Caco-2 (cell line): ENCODE data around the gene EVC2. TPM values are rescaled to one million over a fixed set of nuclear protein-coding genes. Genes with fewer than 3 reads are reported as not detected.

Experiments used
- BruUV-seq: library from RNA; stranded (reverse); fragments of 400-500 nt; replicated peaks from 2 replicates; lab custom pipeline; 2021; lab: Mats Ljungman, UMichigan
- CTCF ChIA-PET: fragments of 300-600 bp; sonication (Branson Sonifier 250); formaldehyde crosslinking; loops from one replicate; lab custom pipeline; 2022; ENCODE audit warnings: antibody characterized with exemption; lab: Charles Lee
- POLR2A ChIA-PET: fragments of 300-600 bp; sonication (Branson Sonifier 250); formaldehyde crosslinking; loops from one replicate; lab custom pipeline; 2022; ENCODE audit warnings: antibody characterized with exemption; lab: Charles Lee
- DNase-seq, 2 experiments: peaks; one replicate each; pipeline versions ENCODE4 v3.0.0 to v3.0.0-alpha.2; 2020 to 2022
- H3K27me3 ChIP-seq: replicated peaks from 2 replicates; pipeline ENCODE4 v1.6.0; 2011; ENCODE audit warnings: low read length; ENCODE audit not compliant: control insufficient read depth, insufficient read depth
- H3K36me3 ChIP-seq: 2 replicates; pipeline ENCODE4 v1.5.1; 2011; ENCODE audit warnings: low read length; ENCODE audit not compliant: control insufficient read depth, insufficient read depth
- H3K4me1 ChIP-seq: fragments of 250-450 bp; sonication (Bioruptor Pico); 2 replicates; pipeline ENCODE4 v1.5.1; 2020; ENCODE audit warnings: mild to moderate bottlenecking
- H3K4me3 ChIP-seq: 2 replicates; pipeline ENCODE4 v1.5.1; 2011; ENCODE audit warnings: low read depth, mild to moderate bottlenecking, control low read depth, low read length
- H3K9me3 ChIP-seq: fragments of 250-450 bp; sonication (Bioruptor Pico); 2 replicates; pipeline ENCODE4 v1.5.1; 2020; ENCODE audit warnings: mild to moderate bottlenecking, moderate library complexity
- H3K27ac Mint-ChIP-seq: one replicate; pipeline ENCODE4 v1.8.0; 2022; ENCODE audit warnings: mixed read lengths; ENCODE audit not compliant: unreplicated experiment
- H3K27me3 Mint-ChIP-seq: one replicate; pipeline ENCODE4 v1.8.0; 2022; ENCODE audit warnings: mixed read lengths; ENCODE audit not compliant: insufficient read depth, unreplicated experiment
- H3K36me3 Mint-ChIP-seq: one replicate; pipeline ENCODE4 v1.8.0; 2022; ENCODE audit warnings: mild to moderate bottlenecking, mixed read lengths; ENCODE audit not compliant: insufficient read depth, unreplicated experiment
- H3K4me1 Mint-ChIP-seq: one replicate; pipeline ENCODE4 v1.8.0; 2022; ENCODE audit warnings: low read depth, mixed read lengths; ENCODE audit not compliant: unreplicated experiment
- H3K4me3 Mint-ChIP-seq: one replicate; pipeline ENCODE4 v1.8.0; 2022; ENCODE audit warnings: mild to moderate bottlenecking, moderate library complexity, mixed read lengths; ENCODE audit not compliant: unreplicated experiment
- H3K9me3 Mint-ChIP-seq: one replicate; pipeline ENCODE4 v1.8.0; 2022; ENCODE audit warnings: mixed read lengths; ENCODE audit not compliant: unreplicated experiment
- intact Hi-C: fragments of 100-400 bp; cut with micrococcal nuclease; formaldehyde crosslinking; loops from one replicate; pipeline ENCODE4 v1.10.0; 2022; ENCODE audit not compliant: unreplicated experiment
- total RNA-seq: library from RNA; stranded (reverse); gene quantifications from 2 replicates; pipeline ENCODE4 v1.2.3, GENCODE V29; 2022
- TF ChIP-seq, protein P1 (sequence below), 2 experiments: fragments of 200-600 bp in 1 of 2; IDR thresholded peaks; 1 replicate in 1 of 2; 2 replicates in 1 of 2; pipeline versions ENCODE4 v1.5.1 to v1.8.0; 2011 to 2022; ENCODE audit warnings: antibody characterized with exemption in 1 of 2, control low read depth in 1 of 2, inconsistent platforms in 1 of 2, low read depth in 1 of 2, low read length in 1 of 2, mild to moderate bottlenecking in 1 of 2, moderate library complexity in 1 of 2; ENCODE audit not compliant: insufficient read depth in 1 of 2, severe bottlenecking in 1 of 2, unreplicated experiment in 1 of 2

EVC2 gene
- total RNA-seq, 1 experiment from 2014 or later = not detected

DNA sequence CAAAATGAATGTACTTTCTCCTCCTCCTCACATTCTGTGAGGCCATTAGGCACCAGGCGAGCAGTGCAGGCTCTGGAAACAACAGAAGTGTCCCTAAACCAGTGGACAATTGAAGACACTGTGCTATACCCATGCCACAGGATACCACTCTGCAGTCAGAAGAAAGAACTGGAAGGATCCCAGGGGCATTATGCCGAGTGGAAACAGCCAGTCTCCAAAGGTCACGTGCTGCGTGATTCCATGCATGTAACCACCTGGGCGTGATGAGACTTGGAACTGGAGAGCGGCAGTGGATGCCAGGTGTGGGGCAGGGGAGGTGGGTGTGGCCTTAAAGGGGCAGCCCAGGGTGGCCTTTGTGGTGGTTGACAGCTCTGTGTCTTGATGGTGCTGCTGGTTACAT is 139.4 kb downstream of the EVC2 start:
- peaks cover 6% of the 10 kb centered on the region for H3K27me3 Mint-ChIP-seq
- TF ChIP-seq, protein P1, sequence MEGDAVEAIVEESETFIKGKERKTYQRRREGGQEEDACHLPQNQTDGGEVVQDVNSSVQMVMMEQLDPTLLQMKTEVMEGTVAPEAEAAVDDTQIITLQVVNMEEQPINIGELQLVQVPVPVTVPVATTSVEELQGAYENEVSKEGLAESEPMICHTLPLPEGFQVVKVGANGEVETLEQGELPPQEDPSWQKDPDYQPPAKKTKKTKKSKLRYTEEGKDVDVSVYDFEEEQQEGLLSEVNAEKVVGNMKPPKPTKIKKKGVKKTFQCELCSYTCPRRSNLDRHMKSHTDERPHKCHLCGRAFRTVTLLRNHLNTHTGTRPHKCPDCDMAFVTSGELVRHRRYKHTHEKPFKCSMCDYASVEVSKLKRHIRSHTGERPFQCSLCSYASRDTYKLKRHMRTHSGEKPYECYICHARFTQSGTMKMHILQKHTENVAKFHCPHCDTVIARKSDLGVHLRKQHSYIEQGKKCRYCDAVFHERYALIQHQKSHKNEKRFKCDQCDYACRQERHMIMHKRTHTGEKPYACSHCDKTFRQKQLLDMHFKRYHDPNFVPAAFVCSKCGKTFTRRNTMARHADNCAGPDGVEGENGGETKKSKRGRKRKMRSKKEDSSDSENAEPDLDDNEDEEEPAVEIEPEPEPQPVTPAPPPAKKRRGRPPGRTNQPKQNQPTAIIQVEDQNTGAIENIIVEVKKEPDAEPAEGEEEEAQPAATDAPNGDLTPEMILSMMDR (IDR thresholded peaks at IDR 0.05; ENCODE audit: insufficient read depth in 1 of 2, low read depth in 1 of 2, low read length in 1 of 2, severe bottlenecking in 1 of 2, unreplicated experiment in 1 of 2) = no peak
- no peak for DNase-seq
- H3K9me3 Mint-ChIP-seq = no peaks in the 10 kb centered on the region
- no peaks in the 10 kb centered on the region for H3K36me3 Mint-ChIP-seq
- H3K4me3 Mint-ChIP-seq = no peak overlapping the region
- Histone ChIP-seq H3K4me3 (no peak overlapping the region), H3K27me3 (no peaks in the 10 kb centered on the region), H3K9me3 (no peaks in the 10 kb centered on the region), H3K36me3 (no peaks in the 10 kb centered on the region), H3K4me1 (no peaks in the 10 kb centered on the region)
- ChIA-PET POLR2A (no interaction called here), CTCF (no interaction called here)
- H3K4me1 Mint-ChIP-seq = no peaks in the 10 kb centered on the region
- intact Hi-C loops = no loop called here
- no TSS peak for BruUV-seq
- H3K27ac Mint-ChIP-seq = no peak overlapping the region

- no peaks in the 10 kb centered on the region for H3K9me3 ChIP-seq
- Mint-ChIP-seq H3K27ac (no peak overlapping the region), H3K4me1 (no peaks in the 10 kb centered on the region), H3K9me3 (no peaks in the 10 kb centered on the region), H3K36me3 (no peaks in the 10 kb centered on the region), H3K4me3 (no peak overlapping the region), H3K27me3 (peaks cover 6% of the 10 kb centered on the region)
- TF ChIP-seq, protein P1 (IDR thresholded peaks at IDR 0.05; ENCODE audit: insufficient read depth in 1 of 2, low read depth in 1 of 2, low read length in 1 of 2, severe bottlenecking in 1 of 2, unreplicated experiment in 1 of 2) = no peak
- H3K36me3 ChIP-seq = no peaks in the 10 kb centered on the region
- DNase-seq = no peak
- ChIA-PET CTCF (no interaction called here), POLR2A (no interaction called here)
- H3K4me3 ChIP-seq = no peak overlapping the region
- no peaks in the 10 kb centered on the region for H3K4me1 ChIP-seq
- no peaks in the 10 kb centered on the region for H3K27me3 ChIP-seq
- no TSS peak for BruUV-seq
- intact Hi-C loops = no loop called here
Observed at GRCh38 chr4:5568336-5568735, 140.0 kb downstream of the EVC2 start.

DNA sequence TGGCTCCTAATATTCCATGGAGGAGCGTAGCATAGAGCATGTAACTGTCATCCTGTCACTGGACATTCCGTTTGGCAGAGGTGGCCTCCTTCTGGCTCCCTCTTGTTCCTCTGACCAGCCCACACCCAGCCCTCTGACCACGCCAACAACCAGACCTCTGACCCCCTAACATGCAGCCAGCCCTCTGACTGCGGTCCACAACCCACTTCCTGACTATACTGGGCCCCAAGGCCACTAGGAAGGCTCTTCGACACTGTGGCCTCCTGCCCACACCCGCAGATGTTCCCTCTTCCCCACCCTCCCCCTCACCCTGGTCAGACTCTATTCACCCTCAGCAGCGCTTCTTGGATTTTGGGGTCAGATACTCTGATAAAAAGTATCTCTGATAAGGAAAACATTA is 141.4 kb downstream of the EVC2 start:
- H3K4me1 Mint-ChIP-seq = no peaks in the 10 kb centered on the region
- CTCF ChIA-PET = no interaction called here
- H3K4me1 ChIP-seq = no peaks in the 10 kb centered on the region
- intact Hi-C loops = no loop called here
- no TSS peak for BruUV-seq
- no peaks in the 10 kb centered on the region for H3K36me3 Mint-ChIP-seq
- TF ChIP-seq, protein P1 (IDR thresholded peaks at IDR 0.05; ENCODE audit: insufficient read depth in 1 of 2, low read depth in 1 of 2, low read length in 1 of 2, severe bottlenecking in 1 of 2, unreplicated experiment in 1 of 2) = no peak
- POLR2A ChIA-PET = no interaction called here
- no peaks in the 10 kb centered on the region for H3K36me3 ChIP-seq
- no peaks in the 10 kb centered on the region for H3K9me3 Mint-ChIP-seq
- H3K27ac Mint-ChIP-seq = no peak overlapping the region
- peaks cover 6% of the 10 kb centered on the region for H3K27me3 Mint-ChIP-seq
- no peak overlapping the region for H3K4me3 ChIP-seq
- no peak for DNase-seq
- no peaks in the 10 kb centered on the region for H3K27me3 ChIP-seq
- H3K4me3 Mint-ChIP-seq = no peak overlapping the region
- no peaks in the 10 kb centered on the region for H3K9me3 ChIP-seq
